GM10266 (cell line): ENCODE measurements around the gene CYSLTR2.

Experiments used
- DNase-seq: peaks from one replicate; pipeline ENCODE4 v3.0.0; 2012; ENCODE audit errors: extremely low spot score
- TF ChIP-seq, protein P1 (sequence below): IDR thresholded peaks from 2 replicates; pipeline ENCODE4 v1.5.1; 2012; ENCODE audit warnings: mild to moderate bottlenecking, low read depth; ENCODE audit not compliant: control insufficient read depth, insufficient read depth; ENCODE audit errors: missing control alignments

CYSLTR2 gene

DNA sequence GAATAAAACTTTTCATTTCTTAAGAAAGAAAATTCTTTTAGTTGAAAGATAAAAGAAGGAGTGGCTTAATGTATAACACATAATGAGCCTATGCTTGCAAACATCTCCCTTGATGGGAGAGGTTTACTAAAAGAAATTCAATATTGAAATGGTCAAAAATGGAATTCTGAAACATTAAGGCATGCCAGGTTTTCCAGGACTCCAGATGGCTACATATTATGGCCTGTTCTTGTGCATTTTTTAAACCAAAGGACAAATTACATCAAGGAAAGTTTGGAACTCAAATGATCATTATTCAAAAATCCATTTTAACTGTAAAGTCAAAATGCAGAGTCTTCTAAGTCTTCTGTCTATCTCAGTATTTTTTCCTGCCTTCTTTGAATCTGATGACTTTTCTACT, 19.1 kb upstream of the CYSLTR2 start:
- TF ChIP-seq, protein P1, sequence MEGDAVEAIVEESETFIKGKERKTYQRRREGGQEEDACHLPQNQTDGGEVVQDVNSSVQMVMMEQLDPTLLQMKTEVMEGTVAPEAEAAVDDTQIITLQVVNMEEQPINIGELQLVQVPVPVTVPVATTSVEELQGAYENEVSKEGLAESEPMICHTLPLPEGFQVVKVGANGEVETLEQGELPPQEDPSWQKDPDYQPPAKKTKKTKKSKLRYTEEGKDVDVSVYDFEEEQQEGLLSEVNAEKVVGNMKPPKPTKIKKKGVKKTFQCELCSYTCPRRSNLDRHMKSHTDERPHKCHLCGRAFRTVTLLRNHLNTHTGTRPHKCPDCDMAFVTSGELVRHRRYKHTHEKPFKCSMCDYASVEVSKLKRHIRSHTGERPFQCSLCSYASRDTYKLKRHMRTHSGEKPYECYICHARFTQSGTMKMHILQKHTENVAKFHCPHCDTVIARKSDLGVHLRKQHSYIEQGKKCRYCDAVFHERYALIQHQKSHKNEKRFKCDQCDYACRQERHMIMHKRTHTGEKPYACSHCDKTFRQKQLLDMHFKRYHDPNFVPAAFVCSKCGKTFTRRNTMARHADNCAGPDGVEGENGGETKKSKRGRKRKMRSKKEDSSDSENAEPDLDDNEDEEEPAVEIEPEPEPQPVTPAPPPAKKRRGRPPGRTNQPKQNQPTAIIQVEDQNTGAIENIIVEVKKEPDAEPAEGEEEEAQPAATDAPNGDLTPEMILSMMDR = no peak
- no peak for DNase-seq

DNA sequence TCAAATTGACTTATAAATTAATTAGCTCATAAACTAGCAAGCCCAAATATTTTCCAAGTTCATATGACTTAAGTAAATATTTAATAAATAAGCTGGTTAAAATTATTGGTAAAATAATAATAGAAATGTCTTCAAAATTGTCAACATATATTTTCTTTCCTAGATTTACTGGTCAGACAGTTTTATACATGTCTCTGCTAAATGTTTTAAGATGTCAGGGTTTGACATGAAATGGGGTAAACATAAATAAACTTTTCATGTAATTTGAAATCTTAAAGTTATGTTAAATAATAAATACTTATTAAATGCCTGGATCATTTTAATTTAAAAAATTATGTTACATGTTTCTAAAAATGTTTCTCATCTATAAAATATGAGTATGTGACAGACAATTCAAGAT, 18.3 kb upstream of the CYSLTR2 start:
- TF ChIP-seq, protein P1 = no peak
- DNase-seq = no peak

DNA sequence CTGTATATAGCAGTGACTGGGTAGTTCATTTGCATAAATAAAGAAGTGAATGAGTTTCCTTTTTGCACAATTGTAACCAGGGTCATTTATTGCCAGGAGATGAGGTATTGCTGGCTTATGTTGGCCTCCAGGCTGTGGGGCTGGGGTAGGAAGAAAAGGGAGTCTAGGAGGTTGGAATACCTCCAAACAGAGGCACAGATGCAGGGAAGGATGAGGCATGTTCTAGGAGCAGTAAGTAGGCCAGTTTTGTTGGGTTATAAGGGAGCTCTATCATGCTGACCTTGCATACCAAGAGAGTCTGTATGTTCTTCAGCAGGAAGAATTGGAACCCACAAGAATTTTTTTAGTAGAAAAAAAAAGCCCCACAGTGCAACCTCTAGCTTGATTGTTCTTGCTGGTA, 17.2 kb upstream of the CYSLTR2 start:
- no peak for DNase-seq
- TF ChIP-seq, protein P1 = no peak

DNA sequence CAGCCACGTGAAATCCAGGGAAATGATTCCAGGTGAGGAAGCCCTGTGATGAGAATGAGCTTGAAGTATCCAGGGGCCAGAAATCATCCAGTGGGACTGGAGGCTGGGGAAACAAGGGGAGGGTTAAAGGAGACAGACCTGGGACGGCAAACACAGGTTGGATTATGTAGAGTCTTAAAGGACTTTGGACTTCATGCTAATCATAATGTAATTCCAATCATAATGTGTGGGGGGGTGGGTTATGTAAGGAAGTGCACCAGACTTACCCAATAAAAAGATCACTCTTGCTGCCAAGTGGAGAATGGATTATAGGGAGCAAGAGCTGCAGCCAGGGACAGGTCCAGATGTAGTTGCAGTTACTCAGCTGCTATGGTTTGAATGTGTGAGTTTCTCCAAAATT, 16.1 kb upstream of the CYSLTR2 start:
- TF ChIP-seq, protein P1 = no peak
- no peak for DNase-seq

GRCh38 chr13:48640767-48641166, 13.0 kb upstream of the CYSLTR2 start:
- DNase-seq = no peak

DNA sequence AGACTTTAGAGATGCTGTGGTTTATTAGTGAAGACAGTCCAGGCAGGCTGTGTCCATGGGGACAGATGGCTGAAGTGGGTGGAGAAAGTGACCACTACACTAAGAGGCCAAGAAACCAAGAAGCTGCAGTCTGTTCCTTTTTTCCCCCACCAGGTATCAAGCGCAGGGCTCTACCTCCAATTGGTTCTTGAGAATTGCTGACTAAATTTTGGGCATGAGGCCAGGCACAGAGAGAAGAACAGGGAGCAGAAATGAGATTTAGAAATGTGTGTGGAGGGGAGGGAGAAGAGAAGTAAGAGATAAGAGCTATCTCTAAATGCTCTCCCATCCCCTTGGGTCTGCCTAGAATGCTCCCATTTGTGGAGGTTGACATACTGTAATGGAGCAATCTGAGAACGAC, 12.3 kb upstream of the CYSLTR2 start:
- no peak for DNase-seq
- TF ChIP-seq, protein P1 = no peak

More at GRCh38 chr13:48640767-48641166, 13.0 kb upstream of the CYSLTR2 start:
- TF ChIP-seq, protein P1 = no peak

DNA sequence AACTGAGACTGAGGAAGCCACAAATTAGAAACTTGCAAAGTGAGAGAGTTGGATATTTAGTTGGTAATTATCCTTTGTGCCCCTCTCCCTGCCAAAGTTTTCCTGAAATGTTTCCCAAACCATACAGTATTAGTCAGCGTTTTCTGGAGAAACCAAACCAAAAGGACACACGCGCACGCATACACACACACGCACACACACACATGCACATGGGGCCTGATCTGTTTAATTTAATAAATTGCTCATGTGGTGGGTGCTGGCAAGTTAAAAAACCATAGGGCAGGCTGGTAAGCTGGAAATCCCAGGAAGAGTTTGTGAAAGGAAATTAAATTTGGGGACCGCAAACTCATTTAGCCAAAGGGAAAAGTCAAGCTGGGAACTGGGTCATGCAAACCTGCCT, 11.7 kb upstream of the CYSLTR2 start:
- DNase-seq = no peak
- TF ChIP-seq, protein P1 = no peak
